HCT116 (cell line): ENCODE measurements around the gene PHACTR4. TPM values are rescaled to one million over a fixed set of nuclear protein-coding genes. Genes with fewer than 3 reads are reported as not detected.

Source experiments
- ATAC-seq: fragments of 200-7000 bp; cut with Tn5 transposase; 2 replicates; pipeline ENCODE4 v1.9.1; 2020; ENCODE audit warnings: mild to moderate bottlenecking, moderate library complexity
- BruUV-seq: library from RNA; stranded (reverse); fragments of 400-500 nt; replicated peaks from 2 replicates; lab custom pipeline; 2021; lab: Mats Ljungman, UMichigan
- CTCF ChIA-PET: fragments of 300-600 bp; sonication (Branson Sonifier 250); formaldehyde crosslinking; loops from one replicate; lab custom pipeline; 2021; ENCODE audit warnings: antibody characterized with exemption; lab: Charles Lee
- POLR2A ChIA-PET: fragments of 300-600, 350-600 bp; sonication (Branson Sonifier 250); formaldehyde crosslinking; loops from one replicate; lab custom pipeline; 2021; ENCODE audit warnings: antibody characterized with exemption; lab: Charles Lee
- RAD21 ChIA-PET, 2 experiments: fragments of 300-600 bp; sonication (Branson Sonifier 250); formaldehyde crosslinking; loops; one replicate each; lab custom pipeline; 2023; ENCODE audit warnings: low total read pairs in 2 of 2; ENCODE audit not compliant: uncharacterized antibody in 2 of 2, unreplicated experiment in 2 of 2, low non-redundant PET in 1 of 2; lab: Charles Lee
- DNase-seq: peaks from one replicate; pipeline ENCODE4 v3.0.0-alpha.2; 2010; ENCODE audit warnings: low read depth, low spot score
- H2AFZ ChIP-seq: fragments of 200-600 bp; shearing (Covaris generic), sonication (generic); 2 replicates; pipeline ENCODE4 v1.6.1; 2017; ENCODE audit warnings: low read depth, mixed run types, mixed read lengths, antibody characterized with exemption, low read length; ENCODE audit not compliant: poor library complexity, severe bottlenecking
- H3K27ac ChIP-seq: 2 replicates; pipeline ENCODE4 v1.5.1; 2012; ENCODE audit warnings: low read depth, low read length
- H3K27me3 ChIP-seq: fragments of 200-600 bp; sonication (generic); 2 replicates; pipeline ENCODE4 v1.6.1; 2016; ENCODE audit warnings: mixed run types, low read length, mixed read lengths; ENCODE audit not compliant: insufficient read depth
- H3K36me3 ChIP-seq, 2 experiments: fragments of 200-500 bp in 1 of 2; fragments of 200-600 bp in 1 of 2; sonication (Bioruptor generic) in 1 of 2; sonication (generic) in 1 of 2; 2 replicates each; pipeline versions ENCODE4 v1.5.1 to v1.6.1; 2014 to 2016; ENCODE audit warnings: low read length in 2 of 2, inconsistent platforms in 1 of 2, mixed read lengths in 1 of 2, mixed run types in 1 of 2; ENCODE audit not compliant: insufficient read depth in 2 of 2, control insufficient read depth in 1 of 2
- H3K4me1 ChIP-seq, 2 experiments: fragments of 200-600 bp in 1 of 2; sonication (generic) in 1 of 2; 2 replicates each; pipeline versions ENCODE4 v1.5.1 to v1.6.1; 2012 to 2017; ENCODE audit warnings: low read length in 2 of 2, inconsistent platforms in 1 of 2, mild to moderate bottlenecking in 1 of 2, mixed read lengths in 1 of 2, mixed run types in 1 of 2, moderate library complexity in 1 of 2; ENCODE audit not compliant: insufficient read depth in 2 of 2, control insufficient read depth in 1 of 2
- H3K4me2 ChIP-seq: fragments of 200-600 bp; sonication (generic); 2 replicates; pipeline ENCODE4 v1.6.1; 2017; ENCODE audit warnings: mixed run types, low read length, mixed read lengths
- H3K4me3 ChIP-seq, 2 experiments: fragments of 200-600 bp in 1 of 2; sonication (generic) in 1 of 2; replicated peaks in 1 of 2; 2 replicates each; pipeline ENCODE4 v1.5.1; 2011 to 2016; ENCODE audit warnings: low read length in 2 of 2, control low read depth in 1 of 2, low read depth in 1 of 2, mild to moderate bottlenecking in 1 of 2, mixed read lengths in 1 of 2, mixed run types in 1 of 2
- H3K79me2 ChIP-seq: fragments of 200-600 bp; sonication (generic); 2 replicates; pipeline ENCODE4 v1.6.1; 2017; ENCODE audit warnings: mild to moderate bottlenecking, mixed run types, low read length, moderate library complexity, mixed read lengths; ENCODE audit not compliant: insufficient read depth
- H3K9ac ChIP-seq: fragments of 200-600 bp; sonication (generic); 2 replicates; pipeline ENCODE4 v1.6.1; 2016; ENCODE audit warnings: low read length, mixed read lengths
- H3K9me2 ChIP-seq: fragments of 200-600 bp; sonication (generic), shearing (Covaris generic); 2 replicates; pipeline ENCODE4 v1.6.1; 2017; ENCODE audit warnings: mixed run types, mild to moderate bottlenecking, moderate library complexity; ENCODE audit not compliant: insufficient read depth
- H3K9me3 ChIP-seq, 2 experiments: fragments of 200-500 bp in 1 of 2; fragments of 200-600 bp in 1 of 2; sonication (Bioruptor generic) in 1 of 2; sonication (generic) in 1 of 2; 2 replicates each; pipeline ENCODE4 v1.6.1; 2014 to 2017; ENCODE audit warnings: low read length in 2 of 2, mixed read lengths in 2 of 2, inconsistent platforms in 1 of 2, low read depth in 1 of 2, mild to moderate bottlenecking in 1 of 2, mixed run types in 1 of 2, moderate library complexity in 1 of 2; ENCODE audit not compliant: control insufficient read depth in 1 of 2, insufficient read depth in 1 of 2
- H4K20me1 ChIP-seq: fragments of 200-600 bp; sonication (generic), shearing (Covaris generic); 2 replicates; pipeline ENCODE4 v1.6.1; 2017; ENCODE audit warnings: mixed run types, mild to moderate bottlenecking, moderate library complexity; ENCODE audit not compliant: insufficient read depth
- ATF3 ChIP-seq: IDR thresholded peaks from 2 replicates; pipeline ENCODE4 v1.6.1; 2012
- CBX3 ChIP-seq: IDR thresholded peaks from 2 replicates; pipeline ENCODE4 v1.6.1; 2012; ENCODE audit warnings: low read depth
- CEBPB ChIP-seq: IDR thresholded peaks from 2 replicates; pipeline ENCODE4 v1.6.1; 2012; ENCODE audit warnings: low read depth
- EGR1 ChIP-seq: IDR thresholded peaks from 2 replicates; pipeline ENCODE4 v1.6.1; 2012; ENCODE audit warnings: low read depth
- ELF1 ChIP-seq: IDR thresholded peaks from 2 replicates; pipeline ENCODE4 v1.6.1; 2012; ENCODE audit warnings: low read depth, borderline replicate concordance
- EZH2 ChIP-seq: fragments of 200-600 bp; sonication (generic); IDR thresholded peaks from 2 replicates; pipeline ENCODE4 v1.6.1; 2017; ENCODE audit warnings: antibody characterized with exemption, mixed run types
- EZH2phosphoT487 ChIP-seq: fragments of 200-600 bp; IDR thresholded peaks from 2 replicates; pipeline ENCODE4 v1.6.1; 2018; ENCODE audit warnings: antibody characterized with exemption, borderline replicate concordance
- JUND ChIP-seq: IDR thresholded peaks from 2 replicates; pipeline ENCODE4 v1.6.1; 2012
- POLR2A ChIP-seq: IDR thresholded peaks from 2 replicates; pipeline ENCODE4 v1.7.0; 2011; ENCODE audit warnings: borderline replicate concordance; ENCODE audit not compliant: insufficient read depth, insufficient read length; ENCODE audit errors: extremely low read depth
- RAD21 ChIP-seq: IDR thresholded peaks from 2 replicates; pipeline ENCODE4 v1.6.1; 2012; ENCODE audit warnings: low read depth, mild to moderate bottlenecking
- SIN3A ChIP-seq: IDR thresholded peaks from 2 replicates; pipeline ENCODE4 v1.6.1; 2012; ENCODE audit warnings: low read depth
- SP1 ChIP-seq: IDR thresholded peaks from 2 replicates; pipeline ENCODE4 v1.6.1; 2012; ENCODE audit warnings: low read depth
- SRF ChIP-seq: IDR thresholded peaks from 2 replicates; pipeline ENCODE4 v1.6.1; 2012; ENCODE audit warnings: low read depth
- YY1 ChIP-seq: IDR thresholded peaks from 2 replicates; pipeline ENCODE4 v1.6.1; 2011; ENCODE audit warnings: low read length, low read depth, moderate library complexity, mild to moderate bottlenecking; ENCODE audit not compliant: insufficient replicate concordance; ENCODE audit errors: extremely low read depth
- ZFX ChIP-seq: fragments of 450-650 bp; IDR thresholded peaks from 2 replicates; pipeline ENCODE4 v1.6.1; 2017
- ZNF274 ChIP-seq: fragments of 200-500 bp; sonication (Bioruptor generic); IDR thresholded peaks from 2 replicates; pipeline ENCODE4 v1.6.1; 2014; ENCODE audit warnings: mild to moderate bottlenecking, low read depth, low read length, inconsistent platforms
- intact Hi-C: fragments of 100-400 bp; cut with micrococcal nuclease; formaldehyde crosslinking; loops from 2 replicates; pipeline ENCODE4 v1.10.0; 2022
- total RNA-seq: library from RNA; stranded (reverse); gene quantifications from one replicate; pipeline ENCODE4 v1.2.1, GENCODE V29; 2021; ENCODE audit not compliant: unreplicated experiment
- TF ChIP-seq, protein P1 (sequence below): IDR thresholded peaks from 2 replicates; pipeline ENCODE4 v1.6.1; 2011; ENCODE audit warnings: mild to moderate bottlenecking, low read length, moderate library complexity; ENCODE audit not compliant: insufficient replicate concordance; ENCODE audit errors: extremely low read depth
- TF ChIP-seq, protein P2 (sequence below): IDR thresholded peaks from 2 replicates; pipeline ENCODE4 v1.6.1; 2012
- TF ChIP-seq, protein P3 (sequence below), 3 experiments: fragments of 200-600 bp in 1 of 3; sonication (generic) in 1 of 3; IDR thresholded peaks in 2 of 3; conservative IDR thresholded peaks in 1 of 3; 2 replicates each; pipeline ENCODE4 v1.5.1; 2012 to 2017; ENCODE audit warnings: low read depth in 2 of 3, low read length in 2 of 3, antibody characterized with exemption in 1 of 3, borderline replicate concordance in 1 of 3, control low read depth in 1 of 3, mild to moderate bottlenecking in 1 of 3, mixed read lengths in 1 of 3, mixed run types in 1 of 3, moderate library complexity in 1 of 3; ENCODE audit not compliant: insufficient read depth in 1 of 3

Gene PHACTR4
- total RNA-seq, 1 experiment from 2014 or later, result 36.0 TPM

DNA sequence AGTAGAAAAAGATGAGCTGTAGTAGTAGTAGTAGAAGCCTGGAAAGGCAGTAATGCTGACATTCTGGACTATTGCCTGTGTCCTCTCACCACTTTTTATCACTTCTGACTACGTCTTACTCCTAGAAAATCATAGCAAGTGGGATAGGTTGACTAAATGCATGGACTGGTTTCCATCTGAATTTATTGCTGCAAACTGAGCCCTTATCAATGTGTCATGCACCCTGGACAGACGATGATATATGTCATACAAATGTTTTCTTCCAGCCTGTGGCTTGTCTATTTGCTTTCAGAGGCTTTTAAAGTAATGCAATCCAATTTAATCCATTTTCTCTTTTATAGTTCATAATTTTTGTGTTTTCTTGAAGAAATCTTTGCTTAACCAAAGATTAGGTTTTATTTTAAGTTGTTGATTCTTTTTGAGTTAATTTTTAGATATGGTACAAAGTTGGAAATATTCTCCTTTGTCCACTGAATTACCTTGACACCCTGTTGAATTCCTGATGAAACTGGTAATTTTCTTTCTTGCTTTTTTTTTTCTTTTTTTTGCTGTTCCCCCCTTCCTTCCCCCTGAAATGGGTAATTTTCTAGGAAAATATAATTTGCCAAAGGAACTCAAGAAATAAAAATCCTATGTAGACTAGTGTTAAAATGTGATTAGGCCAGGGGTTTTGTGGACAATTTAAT is 47.1 kb downstream of the PHACTR4 start:
- DNase-seq (no peak), ATAC-seq (no peak)
- Histone ChIP-seq H3K4me3 (no peak overlapping the region), H3K79me2 (peaks cover 53% of the 10 kb centered on the region), H3K27me3 (no peaks in the 10 kb centered on the region), H2AFZ (no peak overlapping the region), H3K4me1 (peaks cover 13 to 23% of the 10 kb centered on the region in 2 experiments), H3K4me2 (peak overlapping the region; percentile 40), H3K9ac (peak overlapping the region; percentile 1; the same call in 1 of the 2 replicates), H4K20me1 (0 out of 2 replicates have a peak, but pooled peaks cover 4% of the 10 kb centered on the region), H3K36me3 (no peaks in the 10 kb centered on the region), H3K9me2 (no peaks in the 10 kb centered on the region; the same call in 1 of the 2 replicates), H3K27ac (no peak overlapping the region), H3K9me3 (no peaks in the 10 kb centered on the region)
- ChIA-PET POLR2A (interaction anchor here (1.1 kb wide), 1 partner anchor 94 kb away, joined by 3 read pairs; no protein-coding TSS in a partner anchor), CTCF (interaction anchor here (1.0 kb wide), 1 partner anchor 10 kb away, joined by 3 read pairs; no protein-coding TSS in a partner anchor), RAD21 (no interaction called here)
- TSS peak; percentile 99 for BruUV-seq
- intact Hi-C loops, result no loop called here
- no peak for TF ChIP-seq RAD21
- TF ChIP-seq POLR2A, result no peak
- no peak for TF ChIP-seq ELF1
- TF ChIP-seq JUND, result no peak
- TF ChIP-seq ZNF274, result no peak
- no peak for TF ChIP-seq ATF3
- TF ChIP-seq, protein P1, sequence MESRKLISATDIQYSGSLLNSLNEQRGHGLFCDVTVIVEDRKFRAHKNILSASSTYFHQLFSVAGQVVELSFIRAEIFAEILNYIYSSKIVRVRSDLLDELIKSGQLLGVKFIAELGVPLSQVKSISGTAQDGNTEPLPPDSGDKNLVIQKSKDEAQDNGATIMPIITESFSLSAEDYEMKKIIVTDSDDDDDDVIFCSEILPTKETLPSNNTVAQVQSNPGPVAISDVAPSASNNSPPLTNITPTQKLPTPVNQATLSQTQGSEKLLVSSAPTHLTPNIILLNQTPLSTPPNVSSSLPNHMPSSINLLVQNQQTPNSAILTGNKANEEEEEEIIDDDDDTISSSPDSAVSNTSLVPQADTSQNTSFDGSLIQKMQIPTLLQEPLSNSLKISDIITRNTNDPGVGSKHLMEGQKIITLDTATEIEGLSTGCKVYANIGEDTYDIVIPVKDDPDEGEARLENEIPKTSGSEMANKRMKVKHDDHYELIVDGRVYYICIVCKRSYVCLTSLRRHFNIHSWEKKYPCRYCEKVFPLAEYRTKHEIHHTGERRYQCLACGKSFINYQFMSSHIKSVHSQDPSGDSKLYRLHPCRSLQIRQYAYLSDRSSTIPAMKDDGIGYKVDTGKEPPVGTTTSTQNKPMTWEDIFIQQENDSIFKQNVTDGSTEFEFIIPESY, result no peak
- TF ChIP-seq EGR1, result no peak
- no peak for TF ChIP-seq CEBPB
- TF ChIP-seq, protein P2, sequence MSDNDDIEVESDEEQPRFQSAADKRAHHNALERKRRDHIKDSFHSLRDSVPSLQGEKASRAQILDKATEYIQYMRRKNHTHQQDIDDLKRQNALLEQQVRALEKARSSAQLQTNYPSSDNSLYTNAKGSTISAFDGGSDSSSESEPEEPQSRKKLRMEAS, result no peak
- no peak for TF ChIP-seq CBX3
- no peak for TF ChIP-seq ZFX
- TF ChIP-seq SIN3A, result no peak
- TF ChIP-seq, protein P3, sequence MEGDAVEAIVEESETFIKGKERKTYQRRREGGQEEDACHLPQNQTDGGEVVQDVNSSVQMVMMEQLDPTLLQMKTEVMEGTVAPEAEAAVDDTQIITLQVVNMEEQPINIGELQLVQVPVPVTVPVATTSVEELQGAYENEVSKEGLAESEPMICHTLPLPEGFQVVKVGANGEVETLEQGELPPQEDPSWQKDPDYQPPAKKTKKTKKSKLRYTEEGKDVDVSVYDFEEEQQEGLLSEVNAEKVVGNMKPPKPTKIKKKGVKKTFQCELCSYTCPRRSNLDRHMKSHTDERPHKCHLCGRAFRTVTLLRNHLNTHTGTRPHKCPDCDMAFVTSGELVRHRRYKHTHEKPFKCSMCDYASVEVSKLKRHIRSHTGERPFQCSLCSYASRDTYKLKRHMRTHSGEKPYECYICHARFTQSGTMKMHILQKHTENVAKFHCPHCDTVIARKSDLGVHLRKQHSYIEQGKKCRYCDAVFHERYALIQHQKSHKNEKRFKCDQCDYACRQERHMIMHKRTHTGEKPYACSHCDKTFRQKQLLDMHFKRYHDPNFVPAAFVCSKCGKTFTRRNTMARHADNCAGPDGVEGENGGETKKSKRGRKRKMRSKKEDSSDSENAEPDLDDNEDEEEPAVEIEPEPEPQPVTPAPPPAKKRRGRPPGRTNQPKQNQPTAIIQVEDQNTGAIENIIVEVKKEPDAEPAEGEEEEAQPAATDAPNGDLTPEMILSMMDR (IDR thresholded peaks at IDR 0.05 in 2 of 3, conservative IDR thresholded peaks at IDR 0.05 in 1 of 3; ENCODE audit: borderline replicate concordance in 1 of 3, insufficient read depth in 1 of 3, low read depth in 2 of 3, low read length in 2 of 3), result no peak
- no peak for TF ChIP-seq SP1
- TF ChIP-seq YY1, result no peak
- no peak for TF ChIP-seq SRF
- no peak for TF ChIP-seq EZH2phosphoT487
- no peak for TF ChIP-seq EZH2
